ENCODE measurements around the gene AFF3. TPM values are rescaled to one million over a fixed set of nuclear protein-coding genes. Genes with fewer than 3 reads are reported as not detected.

The AFF3 gene
- total RNA-seq, 1 experiment from 2014 or later = 0.42 TPM

DNA sequence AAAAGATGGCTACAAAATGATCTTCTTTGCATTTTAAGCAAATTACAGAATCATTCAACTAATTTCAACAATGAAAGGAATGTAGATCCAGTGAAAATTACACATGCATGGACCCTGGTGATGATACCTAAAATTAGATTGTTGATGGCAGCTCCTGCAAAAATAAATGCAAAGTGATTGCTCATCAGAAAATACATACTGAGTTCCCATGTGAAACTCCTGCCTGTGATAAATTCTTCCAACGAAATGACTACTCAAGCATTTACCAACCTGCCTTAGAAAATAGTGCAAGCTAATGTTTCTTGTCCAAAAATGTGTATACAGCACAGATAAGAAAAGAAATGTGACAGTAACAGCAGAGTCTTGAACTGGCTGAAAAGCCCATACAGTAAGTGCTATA, 352.5 kb downstream of the AFF3 start:
- Mint-ChIP-seq H3K36me3 (ENCODE audit: insufficient read depth, unreplicated experiment) (no peaks in the 10 kb centered on the region), H3K27ac (ENCODE audit: low read depth, unreplicated experiment) (no peak overlapping the region), H3K4me3 (ENCODE audit: unreplicated experiment) (no peak overlapping the region), H3K27me3 (ENCODE audit: insufficient read depth, unreplicated experiment) (peaks cover 11% of the 10 kb centered on the region), H3K4me1 (ENCODE audit: insufficient read depth, unreplicated experiment) (no peaks in the 10 kb centered on the region), H3K9me3 (ENCODE audit: unreplicated experiment) (no peaks in the 10 kb centered on the region)
- TF ChIP-seq, protein P1, sequence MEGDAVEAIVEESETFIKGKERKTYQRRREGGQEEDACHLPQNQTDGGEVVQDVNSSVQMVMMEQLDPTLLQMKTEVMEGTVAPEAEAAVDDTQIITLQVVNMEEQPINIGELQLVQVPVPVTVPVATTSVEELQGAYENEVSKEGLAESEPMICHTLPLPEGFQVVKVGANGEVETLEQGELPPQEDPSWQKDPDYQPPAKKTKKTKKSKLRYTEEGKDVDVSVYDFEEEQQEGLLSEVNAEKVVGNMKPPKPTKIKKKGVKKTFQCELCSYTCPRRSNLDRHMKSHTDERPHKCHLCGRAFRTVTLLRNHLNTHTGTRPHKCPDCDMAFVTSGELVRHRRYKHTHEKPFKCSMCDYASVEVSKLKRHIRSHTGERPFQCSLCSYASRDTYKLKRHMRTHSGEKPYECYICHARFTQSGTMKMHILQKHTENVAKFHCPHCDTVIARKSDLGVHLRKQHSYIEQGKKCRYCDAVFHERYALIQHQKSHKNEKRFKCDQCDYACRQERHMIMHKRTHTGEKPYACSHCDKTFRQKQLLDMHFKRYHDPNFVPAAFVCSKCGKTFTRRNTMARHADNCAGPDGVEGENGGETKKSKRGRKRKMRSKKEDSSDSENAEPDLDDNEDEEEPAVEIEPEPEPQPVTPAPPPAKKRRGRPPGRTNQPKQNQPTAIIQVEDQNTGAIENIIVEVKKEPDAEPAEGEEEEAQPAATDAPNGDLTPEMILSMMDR (IDR thresholded peaks at IDR 0.05; ENCODE audit: unreplicated experiment) = no peak
- no TSS peak for BruUV-seq (replicated peaks)
- no peak for DNase-seq (ENCODE audit: unreplicated experiment)
- intact Hi-C loops (cut with micrococcal nuclease) = no loop called here
- CTCF ChIA-PET = no interaction called here
- POLR2A ChIA-PET = no interaction called here

DNA sequence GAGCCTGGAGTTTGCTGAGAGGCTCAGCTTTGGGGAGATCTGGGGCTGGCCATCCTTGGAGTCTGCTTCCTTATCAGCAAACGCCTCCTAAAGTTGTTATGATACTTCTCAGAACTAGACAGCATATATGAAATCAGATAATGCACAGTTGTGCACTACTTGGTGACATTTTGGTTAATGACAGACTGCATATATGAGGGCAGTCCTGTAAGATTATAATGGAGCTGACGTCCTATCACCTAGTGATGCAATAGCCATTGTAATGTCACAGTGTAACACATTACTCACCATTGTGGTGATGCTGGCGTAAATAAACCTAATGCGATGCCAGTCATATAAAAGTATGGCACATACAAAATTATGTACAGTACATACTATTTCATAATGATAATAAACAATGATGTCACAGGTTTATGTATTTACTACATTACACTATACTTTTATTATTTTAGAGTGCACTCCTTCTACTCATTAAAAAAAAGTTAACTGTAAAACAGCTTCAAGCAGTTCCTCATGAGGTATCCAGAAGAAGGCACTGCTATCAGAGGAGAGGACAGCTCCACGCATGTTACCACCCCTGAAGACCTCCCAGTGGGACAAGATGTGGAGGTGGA, 354.5 kb downstream of the AFF3 start:
- Mint-ChIP-seq H3K27ac (ENCODE audit: low read depth, unreplicated experiment) (no peak overlapping the region), H3K36me3 (ENCODE audit: insufficient read depth, unreplicated experiment) (no peaks in the 10 kb centered on the region), H3K27me3 (ENCODE audit: insufficient read depth, unreplicated experiment) (no peaks in the 10 kb centered on the region), H3K4me3 (ENCODE audit: unreplicated experiment) (no peak overlapping the region), H3K4me1 (ENCODE audit: insufficient read depth, unreplicated experiment) (no peaks in the 10 kb centered on the region), H3K9me3 (ENCODE audit: unreplicated experiment) (no peaks in the 10 kb centered on the region)
- CTCF ChIA-PET = interaction anchor here (0.6 kb wide), 1 partner anchor 32 kb away, joined by 3 read pairs; no protein-coding TSS in a partner anchor
- no TSS peak for BruUV-seq (replicated peaks)
- TF ChIP-seq, protein P1 (IDR thresholded peaks at IDR 0.05; ENCODE audit: unreplicated experiment) = no peak
- POLR2A ChIA-PET = no interaction called here
- DNase-seq (ENCODE audit: unreplicated experiment) = no peak
- intact Hi-C loops (cut with micrococcal nuclease) = no loop called here

GRCh38 chr2:99786636-99787390, 355.6 kb downstream of the AFF3 start:
- Mint-ChIP-seq H3K4me1 (ENCODE audit: insufficient read depth, unreplicated experiment) (no peaks in the 10 kb centered on the region), H3K4me3 (ENCODE audit: unreplicated experiment) (no peak overlapping the region), H3K36me3 (ENCODE audit: insufficient read depth, unreplicated experiment) (no peaks in the 10 kb centered on the region), H3K27me3 (ENCODE audit: insufficient read depth, unreplicated experiment) (no peaks in the 10 kb centered on the region), H3K27ac (ENCODE audit: low read depth, unreplicated experiment) (no peak overlapping the region), H3K9me3 (ENCODE audit: unreplicated experiment) (no peaks in the 10 kb centered on the region)
- intact Hi-C loops (cut with micrococcal nuclease) = no loop called here
- DNase-seq (ENCODE audit: unreplicated experiment) = no peak
- BruUV-seq (replicated peaks) = no TSS peak
- ChIA-PET POLR2A (no interaction called here), CTCF (no interaction called here)
- TF ChIP-seq, protein P1 (IDR thresholded peaks at IDR 0.05; ENCODE audit: unreplicated experiment) = no peak

DNA sequence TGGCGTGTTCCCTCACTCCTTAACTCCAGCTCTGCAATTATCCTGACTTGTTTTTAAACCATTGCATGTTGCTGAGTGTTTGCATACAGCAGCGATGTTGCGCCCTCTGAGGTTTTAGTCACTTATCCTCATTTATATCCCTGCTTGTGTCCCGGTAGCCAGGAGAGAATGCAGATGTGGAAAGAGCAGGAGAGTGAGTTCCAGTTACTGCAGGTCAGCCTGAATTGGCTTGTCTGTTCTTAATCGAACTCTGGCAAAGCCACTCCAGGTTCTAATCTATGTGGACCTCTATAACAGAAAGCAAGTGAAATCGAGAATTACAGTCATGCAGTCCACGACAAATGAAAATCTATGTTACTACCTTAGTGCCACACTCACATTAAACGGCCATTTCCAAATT, 357.4 kb downstream of the AFF3 start:
- intact Hi-C loops (cut with micrococcal nuclease) = loop anchor here (1.0 kb wide), 1 partner anchor 9 kb away; no protein-coding TSS in a partner anchor
- H3K27ac Mint-ChIP-seq (ENCODE audit: low read depth, unreplicated experiment) = no peak overlapping the region
- TF ChIP-seq, protein P1 (IDR thresholded peaks at IDR 0.05; ENCODE audit: unreplicated experiment) = no peak
- no peak for DNase-seq (ENCODE audit: unreplicated experiment)
- H3K4me3 Mint-ChIP-seq (ENCODE audit: unreplicated experiment) = no peak overlapping the region
- H3K9me3 Mint-ChIP-seq (ENCODE audit: unreplicated experiment) = no peaks in the 10 kb centered on the region
- no peaks in the 10 kb centered on the region for H3K36me3 Mint-ChIP-seq (ENCODE audit: insufficient read depth, unreplicated experiment)
- BruUV-seq (replicated peaks) = no TSS peak
- POLR2A ChIA-PET = no interaction called here
- H3K27me3 Mint-ChIP-seq (ENCODE audit: insufficient read depth, unreplicated experiment) = no peaks in the 10 kb centered on the region
- CTCF ChIA-PET = interaction anchor here (0.7 to 1.1 kb wide), 2 partner anchors 465 to 477 kb away, joined by 3 read pairs; no protein-coding TSS in a partner anchor
- no peaks in the 10 kb centered on the region for H3K4me1 Mint-ChIP-seq (ENCODE audit: insufficient read depth, unreplicated experiment)
